Measurements from ENCODE around the gene PDE4D.

DNA sequence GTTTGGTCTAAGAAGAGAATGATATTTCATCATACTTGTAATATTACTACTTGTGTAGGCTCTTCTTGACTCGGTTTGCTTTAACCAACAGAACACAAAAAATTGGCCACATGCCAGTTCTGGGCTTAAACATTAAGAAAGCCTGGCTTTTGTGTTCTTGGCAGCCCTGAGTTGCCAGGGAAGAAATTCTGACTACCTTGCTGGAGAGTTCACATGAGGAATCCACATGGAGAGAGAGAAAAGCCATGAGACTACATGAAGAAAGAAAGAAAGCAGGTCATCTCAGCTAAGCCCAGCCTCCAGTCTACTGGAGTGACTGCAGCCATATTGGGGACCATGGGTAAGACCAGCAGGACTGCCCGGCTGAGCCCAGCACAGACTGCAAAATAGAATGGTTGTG is 785.8 kb downstream of the PDE4D start:
- TF ChIP-seq, protein P1, sequence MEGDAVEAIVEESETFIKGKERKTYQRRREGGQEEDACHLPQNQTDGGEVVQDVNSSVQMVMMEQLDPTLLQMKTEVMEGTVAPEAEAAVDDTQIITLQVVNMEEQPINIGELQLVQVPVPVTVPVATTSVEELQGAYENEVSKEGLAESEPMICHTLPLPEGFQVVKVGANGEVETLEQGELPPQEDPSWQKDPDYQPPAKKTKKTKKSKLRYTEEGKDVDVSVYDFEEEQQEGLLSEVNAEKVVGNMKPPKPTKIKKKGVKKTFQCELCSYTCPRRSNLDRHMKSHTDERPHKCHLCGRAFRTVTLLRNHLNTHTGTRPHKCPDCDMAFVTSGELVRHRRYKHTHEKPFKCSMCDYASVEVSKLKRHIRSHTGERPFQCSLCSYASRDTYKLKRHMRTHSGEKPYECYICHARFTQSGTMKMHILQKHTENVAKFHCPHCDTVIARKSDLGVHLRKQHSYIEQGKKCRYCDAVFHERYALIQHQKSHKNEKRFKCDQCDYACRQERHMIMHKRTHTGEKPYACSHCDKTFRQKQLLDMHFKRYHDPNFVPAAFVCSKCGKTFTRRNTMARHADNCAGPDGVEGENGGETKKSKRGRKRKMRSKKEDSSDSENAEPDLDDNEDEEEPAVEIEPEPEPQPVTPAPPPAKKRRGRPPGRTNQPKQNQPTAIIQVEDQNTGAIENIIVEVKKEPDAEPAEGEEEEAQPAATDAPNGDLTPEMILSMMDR (IDR thresholded peaks at IDR 0.05) = no peak
- no peak for TF ChIP-seq POLR2A (IDR thresholded peaks at IDR 0.05)

All from esophagus squamous epithelium (tissue), 4 donors.